Cardiac fibroblast (primary cell): ENCODE measurements around the gene PIGA.
A peak's percentile ranks its signal among the peaks of the same experiment; 100 is the strongest.

Experiments
- DNase-seq, 2 donors: peaks; one replicate each; pipeline versions ENCODE4 v3.0.0 to v3.0.0-alpha.2; 2010; ENCODE audit warnings: low read depth in 2 of 2
- H3K4me3 ChIP-seq, 2 donors: replicated peaks in 1 of 2; 1 replicate in 1 of 2; 2 replicates in 1 of 2; pipeline ENCODE4 v1.5.1; 2011; ENCODE audit warnings: low read depth in 2 of 2, low read length in 2 of 2, mild to moderate bottlenecking in 2 of 2, moderate library complexity in 1 of 2
- CTCF ChIP-seq: IDR thresholded peaks from one replicate; pipeline ENCODE4 v1.5.1; 2011; ENCODE audit warnings: low read depth, mild to moderate bottlenecking, low read length, inconsistent platforms

PIGA gene

GRCh38 chrX:15343075-15343476 lies 7.8 kb upstream of the PIGA start:
- peak; percentile 61 to 65 for DNase-seq
- no peak overlapping the region for H3K4me3 ChIP-seq
- TF ChIP-seq CTCF = no peak

GRCh38 chrX:15340867-15341266 lies 5.5 kb upstream of the PIGA start:
- H3K4me3 ChIP-seq = no peak overlapping the region
- DNase-seq = no peak
- no peak for TF ChIP-seq CTCF

GRCh38 chrX:15336023-15336413 lies 695 bp upstream of the PIGA start:
- TF ChIP-seq CTCF = no peak
- DNase-seq = peak; percentile 75 to 77
- peak overlapping the region; percentile 40 to 41 for H3K4me3 ChIP-seq

- H3K4me3 ChIP-seq = peak overlapping the region; percentile 74 to 77
- no peak for TF ChIP-seq CTCF
- peak; percentile 24 to 46 for DNase-seq
Observed at GRCh38 chrX:15334561-15334960, 762 bp downstream of the PIGA start.

- no peak overlapping the region for H3K4me3 ChIP-seq
- no peak for TF ChIP-seq CTCF
- DNase-seq = no peak
Observed at GRCh38 chrX:15328821-15329220, 6.5 kb downstream of the PIGA start.

GRCh38 chrX:15328131-15328530 lies 7.2 kb downstream of the PIGA start:
- no peak overlapping the region for H3K4me3 ChIP-seq
- no peak for TF ChIP-seq CTCF
- DNase-seq = no peak

GRCh38 chrX:15322472-15322871 lies 12.9 kb downstream of the PIGA start:
- H3K4me3 ChIP-seq = no peak overlapping the region
- DNase-seq = no peak
- TF ChIP-seq CTCF = no peak
